Ovary (tissue), 9 donors: Measurements from ENCODE around the gene INPP1. TPM values are rescaled to one million over a fixed set of nuclear protein-coding genes. Genes with fewer than 3 reads are reported as not detected.
A peak's percentile ranks its signal among the peaks of the same experiment; 100 is the strongest.

Experiments
- DNase-seq, 5 donors: peaks; one replicate each; pipeline ENCODE4 v3.0.0-alpha.2; 2019 to 2020
- H3K27ac ChIP-seq, 2 donors: fragments of 200-600 bp; one replicate each; pipeline versions ENCODE4 v1.5.1 to v1.8.0; 2019 to 2022
- H3K27me3 ChIP-seq: fragments of 200-600 bp; one replicate; pipeline ENCODE4 v1.8.0; 2022
- H3K36me3 ChIP-seq: fragments of 200-600 bp; sonication (generic); one replicate; pipeline ENCODE4 v1.5.1; 2019
- H3K4me1 ChIP-seq: one replicate; pipeline ENCODE4 v1.8.1; 2013; ENCODE audit warnings: mild to moderate bottlenecking, moderate library complexity; ENCODE audit not compliant: insufficient read depth
- H3K4me3 ChIP-seq: fragments of 200-600 bp; sonication (generic); one replicate; pipeline ENCODE4 v1.5.1; 2017
- H3K9me3 ChIP-seq, 2 donors: fragments of 200-600 bp in 1 of 2; sonication (generic) in 1 of 2; one replicate each; pipeline versions ENCODE4 v1.5.1 to v1.8.1; 2013 to 2019; ENCODE audit warnings: mild to moderate bottlenecking in 1 of 2, moderate library complexity in 1 of 2
- EP300 ChIP-seq: sonication (generic); formaldehyde crosslinking; IDR thresholded peaks from one replicate; pipeline ENCODE4 v1.6.1; 2017; ENCODE audit warnings: antibody characterized with exemption
- POLR2A ChIP-seq: fragments of 450-650 bp; IDR thresholded peaks from one replicate; pipeline ENCODE4 v1.6.1; 2017; ENCODE audit warnings: antibody characterized with exemption, mild to moderate bottlenecking, moderate library complexity
- WGBS, 3 donors: extraction: QIAGEN DNeasy Blood & Tissue Kit in 1 of 3; methylation state at CpG; one replicate each; pipeline versions ENCODE4 v1.1.5 to v1.1.7; 2013 to 2017; 5-methylcytosine and 5-hydroxymethylcytosine counted together
- intact Hi-C, 4 donors: fragments of 100-400 bp; cut with DNase I; formaldehyde crosslinking; loops; one replicate each; pipeline versions ENCODE4 v1.11.0 to v1.15.1; 2022 to 2023
- polyA plus RNA-seq, 2 donors: library from polyadenylated mRNA; stranded (reverse); fragments of 200-250 nt in 1 of 2; fragments of 350-450 nt in 1 of 2; fragmentation: Illumina TruSeq in 1 of 2; extraction: RNeasy Lipid Tissue Mini Kit (QIAGEN cat#74804) in 1 of 2; gene quantifications; one replicate each; pipeline ENCODE4 v1.2.3, GENCODE V29; 2013 to 2014
- total RNA-seq, 7 donors: library from RNA; depleted of rRNA in 2 of 7; stranded (reverse); fragments of >200 nt in 2 of 7; fragmentation: NEBNext Ultra II Directional in 3 of 7; extraction: Animal tissue kit (Norgen Biotek cat#: 25700) in 3 of 7; gene quantifications; one replicate each; pipeline versions ENCODE4 v1.1.0 to v1.2.4, GENCODE V29; 2016 to 2023
- TF ChIP-seq, protein P1 (sequence below), 3 donors: fragments of 450-650 bp in 2 of 3; fragments of 200-600 bp in 1 of 3; IDR thresholded peaks; one replicate each; pipeline versions ENCODE4 v1.5.1 to v1.8.0; 2016 to 2022; ENCODE audit warnings: antibody characterized with exemption in 3 of 3, mild to moderate bottlenecking in 1 of 3
- donor health status: DM: no; HTN: no; CAD: no; lungs with moderate emphysema.
- donor health status: DM: no; HTN: no; CAD: no.
- donor health status: Bipolar disorder and iron deficiency.
- donor health status: DM: yes; HTN: yes; CAD: no.
- donor health status: DM: no; HTN: no; CAD: no.
- donor health status: DM: yes; HTN: yes; CAD: no.

Gene INPP1
- total and polyA plus RNA-seq, 9 donors, result 3.5 to 51.2 (median 12.7) TPM

- 89 to 95% (median 90%) methylated on average over 4 of the region's 4 CpGs for WGBS, 3 donors
- intact Hi-C loops, result loop anchor here in 1 of 4 donors (10.0 kb wide), 1 partner anchor 54 kb away; no protein-coding TSS in a partner anchor
Observed at GRCh38 chr2:190320696-190321095, 22.7 kb upstream of the INPP1 start.

GRCh38 chr2:190323406-190323805 lies 20.0 kb upstream of the INPP1 start:
- TF ChIP-seq, protein P1, sequence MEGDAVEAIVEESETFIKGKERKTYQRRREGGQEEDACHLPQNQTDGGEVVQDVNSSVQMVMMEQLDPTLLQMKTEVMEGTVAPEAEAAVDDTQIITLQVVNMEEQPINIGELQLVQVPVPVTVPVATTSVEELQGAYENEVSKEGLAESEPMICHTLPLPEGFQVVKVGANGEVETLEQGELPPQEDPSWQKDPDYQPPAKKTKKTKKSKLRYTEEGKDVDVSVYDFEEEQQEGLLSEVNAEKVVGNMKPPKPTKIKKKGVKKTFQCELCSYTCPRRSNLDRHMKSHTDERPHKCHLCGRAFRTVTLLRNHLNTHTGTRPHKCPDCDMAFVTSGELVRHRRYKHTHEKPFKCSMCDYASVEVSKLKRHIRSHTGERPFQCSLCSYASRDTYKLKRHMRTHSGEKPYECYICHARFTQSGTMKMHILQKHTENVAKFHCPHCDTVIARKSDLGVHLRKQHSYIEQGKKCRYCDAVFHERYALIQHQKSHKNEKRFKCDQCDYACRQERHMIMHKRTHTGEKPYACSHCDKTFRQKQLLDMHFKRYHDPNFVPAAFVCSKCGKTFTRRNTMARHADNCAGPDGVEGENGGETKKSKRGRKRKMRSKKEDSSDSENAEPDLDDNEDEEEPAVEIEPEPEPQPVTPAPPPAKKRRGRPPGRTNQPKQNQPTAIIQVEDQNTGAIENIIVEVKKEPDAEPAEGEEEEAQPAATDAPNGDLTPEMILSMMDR (IDR thresholded peaks at IDR 0.05), result no peak
- no peak for TF ChIP-seq EP300
- TF ChIP-seq POLR2A, result no peak
- Histone ChIP-seq H3K27ac (no peak overlapping the region), H3K4me1 (no peaks in the 10 kb centered on the region), H3K36me3 (no peaks in the 10 kb centered on the region), H3K27me3 (no peaks in the 10 kb centered on the region), H3K4me3 (no peak overlapping the region), H3K9me3 (no peaks in the 10 kb centered on the region)
- intact Hi-C loops, result loop anchor here in 1 of 4 donors (10.0 kb wide), 1 partner anchor 51 kb away; no protein-coding TSS in a partner anchor
- no peak for DNase-seq

More at GRCh38 chr2:190320696-190321095, 22.7 kb upstream of the INPP1 start:
- no peak for DNase-seq
- H3K9me3 ChIP-seq, result no peaks in the 10 kb centered on the region
- no peak overlapping the region for H3K4me3 ChIP-seq
- H3K36me3 ChIP-seq, result no peaks in the 10 kb centered on the region
- peak overlapping the region in 1 of 2 donors; percentile 78 for H3K27ac ChIP-seq
- H3K4me1 ChIP-seq, result peaks cover 3% of the 10 kb centered on the region
- H3K27me3 ChIP-seq, result no peaks in the 10 kb centered on the region
- TF ChIP-seq POLR2A, result no peak
- TF ChIP-seq, protein P1 (IDR thresholded peaks at IDR 0.05), result no peak

GRCh38 chr2:190325588-190325987 lies 17.8 kb upstream of the INPP1 start:
- Histone ChIP-seq H3K4me1 (no peaks in the 10 kb centered on the region), H3K4me3 (no peak overlapping the region), H3K9me3 (no peaks in the 10 kb centered on the region), H3K36me3 (no peaks in the 10 kb centered on the region), H3K27ac (no peak overlapping the region), H3K27me3 (no peaks in the 10 kb centered on the region)
- no peak for DNase-seq
- intact Hi-C loops, result loop anchor here in 1 of 4 donors (10.0 kb wide), 1 partner anchor 49 kb away; no protein-coding TSS in a partner anchor
- TF ChIP-seq EP300, result no peak
- no peak for TF ChIP-seq POLR2A
- TF ChIP-seq, protein P1 (IDR thresholded peaks at IDR 0.05), result no peak
- WGBS, 3 donors, result 70 to 71% (median 70%) methylated on average over 2 of the region's 2 CpGs

DNA sequence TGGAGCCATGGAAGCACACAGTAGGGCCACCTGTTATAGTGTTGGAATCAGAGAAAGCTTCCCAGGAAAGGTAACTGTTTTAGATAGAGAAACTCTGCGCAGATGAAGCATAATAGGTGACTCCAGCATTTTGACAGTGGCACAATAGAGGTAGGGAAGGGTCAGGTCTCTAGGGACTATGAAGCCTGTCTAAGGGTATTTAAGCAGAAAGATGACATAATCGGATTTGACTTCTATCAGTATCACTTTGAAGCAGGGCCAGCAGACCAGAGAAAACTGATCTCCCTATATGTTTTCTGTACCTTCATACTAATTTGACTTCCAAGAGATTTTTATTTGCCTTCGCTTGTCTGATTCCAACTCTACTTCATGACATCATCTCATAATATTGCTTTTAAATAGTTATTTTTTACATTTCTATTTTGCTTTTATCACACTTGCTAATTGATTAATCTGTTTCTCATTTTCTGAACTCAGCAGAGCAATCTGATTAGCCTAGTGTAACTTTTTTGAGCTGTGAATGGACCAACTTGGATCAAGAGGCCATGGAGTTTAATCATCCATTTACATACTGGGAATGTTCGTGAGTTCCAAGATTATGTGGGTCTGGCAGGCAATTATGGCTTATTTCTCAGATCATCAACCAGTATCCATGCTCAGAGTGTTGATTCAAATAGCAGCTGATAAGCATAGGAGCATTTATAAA lies 15.4 kb upstream of the INPP1 start:
- Histone ChIP-seq H3K36me3 (no peaks in the 10 kb centered on the region), H3K9me3 (no peaks in the 10 kb centered on the region), H3K27ac (no peak overlapping the region), H3K27me3 (no peaks in the 10 kb centered on the region), H3K4me3 (no peak overlapping the region), H3K4me1 (no peaks in the 10 kb centered on the region)
- intact Hi-C loops, result loop anchor here in 1 of 4 donors (10.0 kb wide), 1 partner anchor 47 kb away; no protein-coding TSS in a partner anchor
- no peak for DNase-seq
- no peak for TF ChIP-seq POLR2A
- TF ChIP-seq EP300, result no peak
- TF ChIP-seq, protein P1 (IDR thresholded peaks at IDR 0.05), result no peak
- 84 to 88% (median 87%) methylated on average over 4 of the region's 4 CpGs for WGBS, 3 donors
